ENCODE measurements around the gene DAAM1. TPM values are rescaled to one million over a fixed set of nuclear protein-coding genes. Genes with fewer than 3 reads are reported as not detected.

Gene DAAM1
- total RNA-seq, 2 donors from 2014 or later: 94.0 to 99.4 TPM

- H3K36me3 Mint-ChIP-seq (ENCODE audit: low read depth): peaks cover 31% of the 10 kb centered on the region
Measured at GRCh38 chr14:59341858-59342477, 153.5 kb downstream of the DAAM1 start.

DNA sequence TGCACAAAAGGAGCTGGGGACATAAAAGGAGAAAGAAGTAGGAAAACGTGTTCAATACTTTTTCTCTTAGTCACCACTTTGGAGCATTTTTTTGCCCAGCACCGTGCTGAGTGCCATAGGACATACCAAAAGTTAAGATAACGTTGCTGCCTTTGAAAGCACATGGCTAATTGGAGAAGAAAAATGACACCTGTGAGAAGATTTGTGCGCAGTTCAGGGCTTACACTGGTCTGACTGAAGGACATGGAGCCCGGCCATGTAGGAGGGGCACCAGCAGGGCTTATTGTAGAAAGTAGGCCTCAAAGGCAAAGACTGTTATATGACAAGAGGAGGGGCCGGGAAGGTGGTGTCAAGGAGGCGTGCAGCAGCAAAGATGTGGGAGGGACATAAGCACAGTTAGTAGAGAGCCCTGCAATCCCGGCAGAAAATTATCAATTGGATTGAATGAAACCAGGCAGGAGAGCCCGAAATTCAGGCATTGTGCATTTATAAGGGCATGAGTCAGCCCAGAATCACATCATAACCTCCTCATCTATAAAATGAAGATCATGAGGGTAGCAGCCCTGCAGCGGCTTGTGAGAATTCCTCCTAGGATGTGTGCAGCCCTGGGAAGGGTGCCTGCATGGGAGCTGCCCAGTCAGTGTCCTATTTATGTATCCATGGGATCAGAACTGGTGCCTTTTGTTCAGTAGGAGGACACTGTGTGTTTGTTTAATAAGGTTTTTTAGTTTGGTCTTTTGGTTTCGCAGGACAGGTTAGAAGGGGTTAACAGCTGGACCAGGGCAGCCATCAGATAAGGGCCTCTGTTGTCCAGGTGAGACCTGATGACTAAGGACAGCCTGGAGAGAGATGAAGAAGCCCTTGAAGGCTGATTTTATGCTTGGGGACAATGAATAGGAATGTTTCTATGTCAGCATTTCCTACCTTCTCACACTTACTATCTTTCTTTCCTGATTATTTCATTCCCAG, 154.3 kb downstream of the DAAM1 start:
- Mint-ChIP-seq H3K4me1 (peaks cover 19% of the 10 kb centered on the region), H3K4me3 (no peak overlapping the region), H3K27me3 (ENCODE audit: insufficient read depth) (no peaks in the 10 kb centered on the region), H3K9me3 (no peaks in the 10 kb centered on the region), H3K27ac (no peak overlapping the region), H3K36me3 (ENCODE audit: low read depth) (peaks cover 37% of the 10 kb centered on the region)
- no peak overlapping the region for H3K4me3 ChIP-seq (ENCODE audit: low read length)
- DNase-seq: peak; percentile 53
- 90% methylated on average over 7 to 11 of the region's 11 CpGs for WGBS, 2 experiments (ENCODE audit: insufficient coverage in 1 of 2, insufficient read length in 1 of 2)
- H3K27me3 ChIP-seq (ENCODE audit: control insufficient read depth, insufficient read depth, low read length, poor library complexity, severe bottlenecking): no peaks in the 10 kb centered on the region
- peaks cover 3% of the 10 kb centered on the region for H3K4me1 ChIP-seq (ENCODE audit: control insufficient read depth, insufficient read depth, low read length)
- no peak overlapping the region for H3K9ac ChIP-seq (ENCODE audit: extremely low read depth, low read length, poor library complexity, severe bottlenecking)
- H3K27ac ChIP-seq (ENCODE audit: low read depth, low read length): no peak overlapping the region
- H3K36me3 ChIP-seq (ENCODE audit: control insufficient read depth, insufficient read depth, low read length): peaks cover 92% of the 10 kb centered on the region
- no peak for TF ChIP-seq CTCF (conservative IDR thresholded peaks at IDR 0.05)
- H3K9me3 ChIP-seq (ENCODE audit: control insufficient read depth, low read length): no peaks in the 10 kb centered on the region

More at GRCh38 chr14:59341858-59342477, 153.5 kb downstream of the DAAM1 start:
- no peak for DNase-seq
- Histone ChIP-seq H3K4me1 (ENCODE audit: control insufficient read depth, insufficient read depth, low read length) (peaks cover 3% of the 10 kb centered on the region), H3K27me3 (ENCODE audit: control insufficient read depth, insufficient read depth, low read length, poor library complexity, severe bottlenecking) (no peaks in the 10 kb centered on the region), H3K9ac (ENCODE audit: extremely low read depth, low read length, poor library complexity, severe bottlenecking) (no peak overlapping the region), H3K27ac (ENCODE audit: low read depth, low read length) (no peak overlapping the region), H3K36me3 (ENCODE audit: control insufficient read depth, insufficient read depth, low read length) (peaks cover 91% of the 10 kb centered on the region), H3K4me3 (ENCODE audit: low read length) (no peak overlapping the region), H3K9me3 (ENCODE audit: control insufficient read depth, low read length) (no peaks in the 10 kb centered on the region)
- H3K4me3 Mint-ChIP-seq: no peak overlapping the region
- H3K9me3 Mint-ChIP-seq: no peaks in the 10 kb centered on the region
- no peak for TF ChIP-seq CTCF (conservative IDR thresholded peaks at IDR 0.05)
- WGBS, 2 experiments (ENCODE audit: insufficient coverage in 1 of 2, insufficient read length in 1 of 2): 95% methylated on average over 3 of the region's 4 CpGs; no CpG with 5 or more reads in 1 of the 2 experiments
- H3K27me3 Mint-ChIP-seq (ENCODE audit: insufficient read depth): no peaks in the 10 kb centered on the region
- H3K4me1 Mint-ChIP-seq: peaks cover 20% of the 10 kb centered on the region
- H3K27ac Mint-ChIP-seq: no peak overlapping the region

GRCh38 chr14:59343585-59343984, 155.1 kb downstream of the DAAM1 start:
- Histone ChIP-seq H3K27me3 (ENCODE audit: control insufficient read depth, insufficient read depth, low read length, poor library complexity, severe bottlenecking) (no peaks in the 10 kb centered on the region), H3K9me3 (ENCODE audit: control insufficient read depth, low read length) (no peaks in the 10 kb centered on the region), H3K4me1 (ENCODE audit: control insufficient read depth, insufficient read depth, low read length) (peaks cover 3% of the 10 kb centered on the region), H3K27ac (ENCODE audit: low read depth, low read length) (no peak overlapping the region), H3K9ac (ENCODE audit: extremely low read depth, low read length, poor library complexity, severe bottlenecking) (no peak overlapping the region), H3K4me3 (ENCODE audit: low read length) (no peak overlapping the region), H3K36me3 (ENCODE audit: control insufficient read depth, insufficient read depth, low read length) (peaks cover 92% of the 10 kb centered on the region)
- no peak overlapping the region for H3K4me3 Mint-ChIP-seq
- H3K27ac Mint-ChIP-seq: no peak overlapping the region
- H3K9me3 Mint-ChIP-seq: no peaks in the 10 kb centered on the region
- TF ChIP-seq CTCF (conservative IDR thresholded peaks at IDR 0.05): no peak
- H3K36me3 Mint-ChIP-seq (ENCODE audit: low read depth): peaks cover 43% of the 10 kb centered on the region
- peaks cover 19% of the 10 kb centered on the region for H3K4me1 Mint-ChIP-seq
- DNase-seq: peak; percentile 49
- 75 to 83% methylated on average over 1 to 3 of the region's 3 CpGs for WGBS, 2 experiments (ENCODE audit: insufficient coverage in 1 of 2, insufficient read length in 1 of 2)
- no peaks in the 10 kb centered on the region for H3K27me3 Mint-ChIP-seq (ENCODE audit: insufficient read depth)

Measured in endodermal cell (in vitro differentiated cells).